GM19467 (cell line): ENCODE results near the gene MAPT.

ENCODE experiments used
- ATAC-seq: cut with Tn5 transposase; IDR thresholded peaks from one replicate; pipeline ENCODE4 v1.9.1; 2021; ENCODE audit warnings: mild to moderate bottlenecking, moderate library complexity; ENCODE audit not compliant: unreplicated experiment

The MAPT gene

GRCh38 chr17:46025060-46025459 lies 130.7 kb downstream of the MAPT start:
- ATAC-seq: no peak

DNA sequence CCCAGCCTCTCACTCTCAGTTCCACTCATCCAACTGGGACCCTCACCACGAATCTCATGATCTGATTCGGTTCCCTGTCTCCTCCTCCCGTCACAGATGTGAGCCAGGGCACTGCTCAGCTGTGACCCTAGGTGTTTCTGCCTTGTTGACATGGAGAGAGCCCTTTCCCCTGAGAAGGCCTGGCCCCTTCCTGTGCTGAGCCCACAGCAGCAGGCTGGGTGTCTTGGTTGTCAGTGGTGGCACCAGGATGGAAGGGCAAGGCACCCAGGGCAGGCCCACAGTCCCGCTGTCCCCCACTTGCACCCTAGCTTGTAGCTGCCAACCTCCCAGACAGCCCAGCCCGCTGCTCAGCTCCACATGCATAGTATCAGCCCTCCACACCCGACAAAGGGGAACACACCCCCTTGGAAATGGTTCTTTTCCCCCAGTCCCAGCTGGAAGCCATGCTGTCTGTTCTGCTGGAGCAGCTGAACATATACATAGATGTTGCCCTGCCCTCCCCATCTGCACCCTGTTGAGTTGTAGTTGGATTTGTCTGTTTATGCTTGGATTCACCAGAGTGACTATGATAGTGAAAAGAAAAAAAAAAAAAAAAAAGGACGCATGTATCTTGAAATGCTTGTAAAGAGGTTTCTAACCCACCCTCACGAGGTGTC lies 131.3 kb downstream of the MAPT start:
- ATAC-seq: no peak

DNA sequence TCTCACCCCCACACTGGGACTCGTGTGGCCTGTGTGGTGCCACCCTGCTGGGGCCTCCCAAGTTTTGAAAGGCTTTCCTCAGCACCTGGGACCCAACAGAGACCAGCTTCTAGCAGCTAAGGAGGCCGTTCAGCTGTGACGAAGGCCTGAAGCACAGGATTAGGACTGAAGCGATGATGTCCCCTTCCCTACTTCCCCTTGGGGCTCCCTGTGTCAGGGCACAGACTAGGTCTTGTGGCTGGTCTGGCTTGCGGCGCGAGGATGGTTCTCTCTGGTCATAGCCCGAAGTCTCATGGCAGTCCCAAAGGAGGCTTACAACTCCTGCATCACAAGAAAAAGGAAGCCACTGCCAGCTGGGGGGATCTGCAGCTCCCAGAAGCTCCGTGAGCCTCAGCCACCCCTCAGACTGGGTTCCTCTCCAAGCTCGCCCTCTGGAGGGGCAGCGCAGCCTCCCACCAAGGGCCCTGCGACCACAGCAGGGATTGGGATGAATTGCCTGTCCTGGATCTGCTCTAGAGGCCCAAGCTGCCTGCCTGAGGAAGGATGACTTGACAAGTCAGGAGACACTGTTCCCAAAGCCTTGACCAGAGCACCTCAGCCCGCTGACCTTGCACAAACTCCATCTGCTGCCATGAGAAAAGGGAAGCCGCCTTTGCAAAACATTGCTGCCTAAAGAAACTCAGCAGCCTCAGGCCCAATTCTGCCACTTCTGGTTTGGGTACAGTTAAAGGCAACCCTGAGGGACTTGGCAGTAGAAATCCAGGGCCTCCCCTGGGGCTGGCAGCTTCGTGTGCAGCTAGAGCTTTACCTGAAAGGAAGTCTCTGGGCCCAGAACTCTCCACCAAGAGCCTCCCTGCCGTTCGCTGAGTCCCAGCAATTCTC lies 132.1 kb downstream of the MAPT start:
- ATAC-seq: no peak

GRCh38 chr17:46027048-46027975 lies 133.0 kb downstream of the MAPT start:
- no peak for ATAC-seq

DNA sequence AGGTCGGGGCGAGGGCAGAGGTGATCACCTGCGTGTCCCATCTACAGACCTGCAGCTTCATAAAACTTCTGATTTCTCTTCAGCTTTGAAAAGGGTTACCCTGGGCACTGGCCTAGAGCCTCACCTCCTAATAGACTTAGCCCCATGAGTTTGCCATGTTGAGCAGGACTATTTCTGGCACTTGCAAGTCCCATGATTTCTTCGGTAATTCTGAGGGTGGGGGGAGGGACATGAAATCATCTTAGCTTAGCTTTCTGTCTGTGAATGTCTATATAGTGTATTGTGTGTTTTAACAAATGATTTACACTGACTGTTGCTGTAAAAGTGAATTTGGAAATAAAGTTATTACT lies 133.6 kb downstream of the MAPT start:
- ATAC-seq: no peak

DNA sequence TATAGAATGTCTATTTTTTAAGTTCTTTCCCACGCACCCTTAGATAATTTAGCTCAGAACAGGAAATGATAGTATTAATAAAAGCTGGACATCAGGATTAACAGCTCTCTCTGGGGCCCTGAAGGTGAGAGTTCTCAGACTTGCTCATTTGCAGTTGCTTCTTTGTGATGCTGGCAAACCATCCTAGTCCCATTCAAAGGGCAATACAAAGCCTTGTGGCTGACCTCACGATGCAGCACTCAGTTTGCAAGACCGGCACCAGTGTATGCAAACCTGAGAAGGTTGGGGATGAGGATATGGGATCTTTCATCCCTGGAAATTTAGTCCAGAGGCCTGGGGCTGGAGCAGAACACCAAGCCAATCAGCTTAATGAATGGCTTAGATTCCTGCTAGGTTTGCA lies 134.0 kb downstream of the MAPT start:
- ATAC-seq: no peak

- ATAC-seq: no peak
Observed at GRCh38 chr17:46028981-46029565, 134.7 kb downstream of the MAPT start.

DNA sequence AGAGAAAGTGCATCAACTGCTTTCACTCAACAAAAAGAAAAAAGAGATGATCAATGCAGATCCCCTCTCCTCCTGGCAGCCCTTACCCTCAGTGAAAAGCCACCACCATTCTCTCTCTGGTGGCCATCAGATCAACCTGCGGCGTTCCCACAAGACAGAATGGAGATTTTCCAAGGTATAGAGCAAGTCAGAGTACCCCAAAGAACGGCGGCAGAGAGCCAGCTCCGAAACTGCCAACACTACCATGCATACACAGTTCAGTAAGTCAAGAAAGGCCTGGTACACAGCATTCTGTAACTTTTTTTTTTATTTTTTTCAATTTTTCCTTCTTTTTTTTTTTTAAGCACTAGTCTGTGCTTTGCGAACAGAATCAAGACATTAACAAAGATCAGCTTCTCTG lies 135.3 kb downstream of the MAPT start:
- no peak for ATAC-seq

DNA sequence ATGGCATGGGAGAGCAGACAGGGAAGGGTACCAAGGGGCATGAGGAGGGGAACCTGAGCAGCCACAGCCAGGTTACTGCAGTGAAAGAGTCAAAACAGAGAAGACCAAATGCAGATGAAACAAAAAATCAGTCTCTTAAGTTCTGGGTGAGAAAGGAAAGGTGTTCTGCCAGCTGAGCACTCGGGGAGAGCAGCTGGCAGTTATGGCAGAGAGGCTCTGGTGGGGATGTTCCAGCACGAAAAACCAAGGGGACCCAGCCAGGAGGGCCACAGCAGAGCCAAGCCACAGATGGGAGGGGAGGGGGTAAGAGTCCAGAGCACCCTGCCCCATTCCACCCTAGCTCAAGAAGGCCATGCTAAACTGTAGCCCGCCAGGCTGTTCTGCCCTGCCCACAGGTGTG lies 136.4 kb downstream of the MAPT start:
- no peak for ATAC-seq

DNA sequence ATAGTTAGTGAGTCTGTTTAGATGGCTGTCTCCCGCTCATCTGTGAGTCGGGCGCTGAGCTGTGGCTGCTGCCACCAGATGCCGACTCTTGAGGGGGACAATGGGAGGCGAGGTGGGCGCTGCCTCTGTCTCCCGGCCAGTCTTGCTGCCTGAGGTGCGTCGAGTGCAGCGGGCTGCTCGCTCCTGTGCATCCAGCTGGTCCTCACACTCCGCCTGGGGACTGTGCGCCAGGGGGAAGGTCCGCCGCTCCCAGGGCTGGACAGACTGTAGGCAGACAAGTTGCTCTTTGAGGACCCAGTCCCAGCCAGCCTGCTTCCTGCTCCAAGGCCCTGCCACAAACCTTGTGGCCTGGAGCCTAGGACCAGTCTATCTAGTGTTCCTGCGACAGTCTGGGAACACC lies 137.1 kb downstream of the MAPT start:
- no peak for ATAC-seq

DNA sequence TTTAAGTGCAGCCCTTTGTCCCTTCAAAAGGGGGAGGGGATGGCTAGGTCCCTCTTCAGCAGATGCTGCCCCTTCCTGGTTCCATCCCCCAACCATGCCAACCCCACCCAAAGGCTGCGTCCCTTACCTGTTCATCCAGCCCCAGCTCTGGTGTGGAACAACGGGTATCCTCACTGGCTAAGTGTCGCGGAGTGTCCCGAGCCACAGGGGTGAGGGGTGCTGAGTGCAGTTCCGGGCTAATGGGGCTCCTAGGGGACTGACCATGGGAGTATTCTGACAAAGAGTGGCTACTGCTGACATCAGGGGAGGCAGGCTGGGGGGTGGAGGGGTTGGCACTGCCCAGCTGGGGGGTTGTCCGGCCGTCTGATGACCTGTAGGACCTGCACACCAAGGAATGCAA lies 137.6 kb downstream of the MAPT start:
- no peak for ATAC-seq

DNA sequence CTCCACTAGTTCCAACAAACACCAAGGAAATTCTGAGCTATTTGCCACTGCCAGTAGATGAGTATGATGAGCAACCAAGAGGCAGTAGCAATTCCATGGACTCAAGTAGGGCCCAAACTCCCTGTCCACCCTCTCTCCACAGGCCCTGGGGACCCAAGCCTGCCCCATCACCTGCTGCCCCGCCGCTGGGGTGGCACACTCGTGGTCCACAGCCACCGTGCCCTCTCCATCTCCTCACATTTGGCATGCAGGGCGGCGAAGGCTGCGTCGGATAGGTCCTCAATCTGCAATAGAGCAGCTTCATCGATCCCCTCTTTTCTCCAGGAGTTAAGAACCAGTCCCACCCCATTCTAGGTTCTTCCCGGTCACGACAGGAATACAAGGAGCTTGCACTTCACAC lies 138.6 kb downstream of the MAPT start:
- ATAC-seq: no peak

- ATAC-seq: no peak
Observed at GRCh38 chr17:46033392-46033791, 139.0 kb downstream of the MAPT start.

DNA sequence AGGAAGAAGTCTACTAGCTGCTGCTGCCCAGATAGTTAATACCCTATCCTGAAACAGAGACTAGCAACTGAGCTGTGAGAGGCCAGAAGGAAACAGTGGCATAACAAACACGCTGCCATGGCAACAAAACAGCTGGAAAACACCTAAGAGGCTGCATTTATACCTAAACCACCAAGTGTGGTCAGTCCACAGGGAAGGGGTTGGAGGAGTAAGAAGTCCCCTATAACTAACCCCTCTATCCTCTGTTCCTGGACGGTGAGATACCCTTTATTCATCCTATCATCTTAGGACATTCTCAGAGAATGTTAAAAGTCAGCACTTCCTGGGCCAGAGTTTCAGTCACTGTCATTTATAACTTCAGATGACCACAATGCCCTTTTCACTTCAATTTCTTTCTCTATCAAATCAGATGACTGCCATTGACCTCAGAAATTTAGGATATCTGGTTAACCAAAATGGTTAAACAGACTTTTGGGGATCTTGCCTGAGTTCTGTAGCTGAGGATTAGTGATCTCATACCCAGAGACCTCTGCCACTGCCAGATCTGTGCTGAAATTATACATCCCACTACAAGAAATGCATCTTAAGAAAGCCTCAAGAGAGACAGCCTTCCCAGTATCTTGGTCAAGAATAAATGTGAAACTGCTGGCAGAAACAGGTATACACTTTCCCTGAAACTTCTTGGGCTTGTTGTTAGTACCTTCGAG lies 140.9 kb downstream of the MAPT start:
- no peak for ATAC-seq

DNA sequence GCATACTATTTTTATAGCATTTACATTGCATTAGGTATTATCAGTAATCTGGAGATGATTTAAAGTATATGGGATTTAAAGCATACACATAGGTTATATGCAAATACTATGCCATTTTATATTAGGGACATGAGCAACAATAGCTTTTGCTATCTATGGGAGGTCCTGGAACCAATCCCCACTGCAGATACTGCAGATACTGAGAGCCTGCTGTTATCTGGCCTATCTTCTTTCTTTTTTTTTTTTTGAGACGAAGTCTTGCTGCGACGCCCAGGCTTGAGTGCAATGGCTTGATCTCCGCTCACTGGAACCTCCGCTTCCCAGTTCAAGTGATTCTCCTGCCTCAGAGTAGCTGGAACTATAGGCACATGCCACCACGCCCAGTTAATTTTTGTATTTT lies 142.1 kb downstream of the MAPT start:
- no peak for ATAC-seq

GRCh38 chr17:46037722-46038255 lies 143.4 kb downstream of the MAPT start:
- no peak for ATAC-seq

DNA sequence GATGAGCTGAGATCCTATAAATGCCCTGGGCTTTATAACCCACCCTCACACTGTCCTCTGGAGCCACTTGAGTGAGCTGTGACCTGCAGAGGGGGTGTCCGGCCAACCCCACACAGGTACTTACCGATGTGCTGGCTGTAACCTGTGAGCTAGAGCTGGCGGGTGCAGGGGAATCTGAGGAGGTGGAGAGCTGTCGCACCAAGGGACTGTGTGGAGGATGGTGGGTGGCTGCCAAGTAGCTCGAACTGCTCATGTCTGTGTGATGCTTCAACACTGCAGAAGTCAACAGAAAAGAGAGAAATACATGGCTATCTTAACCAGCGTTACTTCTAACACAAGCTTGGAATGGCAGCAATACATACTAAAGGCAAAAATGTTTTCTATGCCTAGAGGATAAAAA lies 144.1 kb downstream of the MAPT start:
- ATAC-seq: no peak

DNA sequence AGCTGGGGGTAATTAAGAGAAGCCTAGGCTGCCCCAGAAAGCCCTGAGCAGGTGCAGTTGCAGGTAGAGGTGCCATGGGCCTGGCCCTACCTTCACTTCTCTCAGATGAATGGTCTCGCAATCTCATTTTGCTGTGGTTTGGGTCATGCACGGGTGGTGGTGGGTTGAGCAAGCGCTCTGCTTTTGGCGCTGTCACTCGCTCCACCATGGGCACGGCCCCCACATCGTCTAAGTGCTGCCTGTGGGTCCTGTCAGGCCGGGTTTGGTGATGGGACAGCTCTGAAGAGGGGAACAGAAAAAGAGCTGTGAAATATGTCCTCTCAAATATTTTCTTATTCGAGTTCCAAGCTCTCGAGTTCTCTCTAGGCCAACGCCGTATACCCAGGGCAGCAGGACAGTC lies 144.6 kb downstream of the MAPT start:
- ATAC-seq: no peak

DNA sequence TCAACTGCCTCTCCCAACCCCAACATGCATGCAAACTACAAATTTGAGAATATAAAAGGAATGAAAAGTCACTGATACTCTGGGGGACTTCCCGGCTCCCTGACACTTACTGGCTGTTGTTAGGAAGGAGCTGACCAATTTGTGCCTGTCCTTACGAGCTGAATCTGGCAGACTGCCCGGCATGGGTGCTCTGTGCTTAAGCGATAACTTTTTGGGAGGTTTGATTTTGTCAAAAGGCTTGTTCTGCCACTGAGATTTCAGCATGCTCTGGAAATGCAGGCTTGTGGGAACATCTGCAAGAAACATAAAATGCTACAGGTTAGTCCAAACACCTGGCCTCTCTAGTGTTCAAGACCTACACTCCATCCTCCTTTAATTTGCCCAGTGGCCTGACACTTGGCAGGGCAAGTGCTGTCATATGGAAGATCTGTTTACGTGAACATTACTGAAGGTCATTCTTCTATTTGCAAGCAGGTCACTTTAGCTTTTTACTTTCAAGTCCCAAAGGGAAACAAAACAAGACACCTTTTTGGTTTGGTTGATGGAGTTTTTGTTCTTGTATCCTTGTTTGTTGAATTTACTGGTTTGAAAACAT lies 145.3 kb downstream of the MAPT start:
- no peak for ATAC-seq

DNA sequence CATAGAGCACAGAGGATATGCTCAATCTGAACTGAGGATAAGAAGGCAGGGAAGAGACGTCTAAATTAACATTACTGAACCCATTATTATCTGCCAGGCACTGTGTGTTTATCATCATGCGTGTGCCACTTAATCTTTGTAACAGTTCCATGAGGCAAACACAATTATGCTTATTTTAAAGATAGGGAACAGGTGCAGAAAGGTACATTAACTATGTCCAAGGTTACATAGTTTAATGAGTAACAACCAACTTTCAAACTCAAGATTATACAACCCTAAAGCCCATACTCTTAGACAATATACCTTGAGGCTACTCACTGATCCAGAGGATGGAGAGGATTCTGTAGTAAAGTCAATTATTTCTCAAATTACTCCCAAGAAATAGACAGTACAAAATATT lies 147.9 kb downstream of the MAPT start:
- no peak for ATAC-seq
